T-helper 1 cell (primary cell): ENCODE results near the gene SLC35B1.

Experiments
- DNase-seq, 5 donors: peaks; one replicate each; pipeline ENCODE4 v3.0.0-alpha.2; 2012 to 2020

SLC35B1 gene

DNA sequence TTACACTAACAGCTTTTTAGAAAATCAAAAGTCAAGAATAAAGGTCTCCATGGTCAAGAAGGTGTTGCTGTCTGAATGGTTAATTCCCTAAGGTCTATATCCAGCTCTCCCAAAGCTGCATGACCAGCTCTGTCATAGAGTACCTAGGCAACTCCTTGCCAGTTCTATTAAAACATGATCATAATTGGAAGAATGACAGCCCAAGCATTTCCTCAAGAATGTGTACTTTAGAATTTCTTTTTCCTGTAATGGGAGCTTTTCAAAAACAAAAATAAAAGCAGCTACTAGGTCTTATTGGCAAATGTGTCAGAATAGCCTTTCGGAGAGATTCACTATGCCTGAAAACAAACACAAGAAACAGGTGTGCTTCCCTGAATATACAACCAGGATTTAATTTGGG lies 37.8 kb downstream of the SLC35B1 start:
- DNase-seq, result no peak

DNA sequence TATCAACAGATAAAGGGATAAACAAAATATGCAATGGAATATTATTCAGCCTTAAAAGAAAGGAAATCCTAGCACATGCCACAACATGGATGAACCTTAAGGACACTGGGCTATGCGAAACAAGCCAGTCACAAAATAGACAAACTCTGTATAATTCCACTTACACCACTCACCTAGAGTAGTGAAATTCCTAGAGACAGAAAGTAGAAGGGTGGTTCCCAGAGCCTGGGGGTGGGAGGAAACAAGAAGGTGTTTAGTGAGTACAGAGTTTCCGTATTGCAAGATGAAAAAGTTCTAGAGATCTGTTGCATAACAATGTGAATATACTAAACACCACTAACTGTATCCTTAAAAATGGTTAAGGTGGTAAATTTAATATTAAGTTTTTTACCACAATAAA lies 39.9 kb downstream of the SLC35B1 start:
- no peak for DNase-seq

DNA sequence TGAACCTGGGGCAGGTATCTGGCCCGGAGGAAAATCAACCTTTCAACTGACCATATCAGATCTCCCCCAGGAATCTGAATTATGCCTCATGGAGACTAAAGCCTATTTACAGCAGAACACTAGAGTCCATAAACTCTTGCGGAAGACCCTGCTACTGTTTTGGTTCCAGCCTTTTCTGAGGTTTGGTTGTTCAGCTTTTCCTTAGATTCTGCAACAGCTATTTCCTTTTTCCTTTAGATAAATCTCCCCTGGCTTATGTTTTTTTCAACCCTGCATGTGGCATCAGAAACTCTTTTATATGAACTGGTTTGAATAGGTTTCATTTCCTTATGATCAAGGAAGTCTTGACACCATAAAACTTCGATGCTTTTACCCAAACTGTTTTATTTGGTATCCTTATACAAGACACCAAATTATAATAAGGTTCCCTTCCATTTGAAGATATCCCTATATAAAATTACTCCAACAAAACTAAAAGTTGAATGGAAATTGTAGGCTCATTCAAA lies 43.0 kb downstream of the SLC35B1 start:
- no peak for DNase-seq

DNA sequence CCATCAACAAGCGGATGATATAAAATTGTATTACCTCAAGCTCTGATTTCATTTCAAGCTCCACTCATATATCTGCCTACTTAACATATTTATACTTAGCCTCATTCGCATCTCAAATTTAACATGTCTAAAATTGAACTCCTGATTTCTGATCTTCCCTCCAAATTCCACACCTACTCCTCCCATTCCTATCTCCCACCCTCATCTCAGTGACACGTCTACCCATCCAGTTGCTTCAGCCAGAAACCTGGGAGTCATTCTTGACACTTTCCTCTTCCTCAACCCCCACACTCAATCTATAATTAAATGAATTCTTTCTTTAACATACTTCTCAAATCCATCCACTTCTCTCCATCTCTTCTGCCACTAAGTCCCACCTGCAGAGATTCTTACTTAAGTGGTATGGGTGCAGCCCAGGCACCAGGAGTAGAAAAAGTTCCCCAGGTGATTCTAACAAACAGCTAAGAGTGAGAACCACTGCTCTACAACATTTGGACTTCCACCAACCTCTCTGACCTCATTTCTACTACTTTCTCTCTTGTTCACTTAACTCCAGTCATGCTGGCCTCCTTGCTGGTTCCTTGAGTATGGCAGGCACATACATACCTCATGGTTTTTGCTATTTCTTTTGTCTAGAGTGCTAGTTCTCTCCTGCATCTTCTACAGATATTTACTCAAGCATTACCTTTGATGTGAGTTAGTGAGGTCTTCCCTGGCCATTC lies 47.9 kb downstream of the SLC35B1 start:
- DNase-seq, result no peak

DNA sequence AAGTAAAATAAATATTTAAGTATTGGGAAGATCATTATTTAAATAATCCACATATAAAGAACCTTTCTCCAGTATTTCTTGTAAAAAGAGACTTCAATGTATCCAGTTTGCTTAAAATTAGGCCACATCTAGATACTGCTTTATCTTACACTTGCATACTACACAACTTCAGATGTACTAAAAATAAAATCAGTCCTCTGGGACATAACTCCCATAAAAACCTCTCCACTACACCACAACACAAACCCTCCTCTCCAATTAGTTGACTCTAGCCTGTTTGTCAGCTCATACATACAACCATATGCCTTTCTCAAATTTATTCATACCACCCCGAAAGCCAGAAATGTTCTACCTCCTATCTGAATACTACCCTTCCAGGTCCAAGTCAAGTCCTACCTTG lies 51.5 kb downstream of the SLC35B1 start:
- DNase-seq, result no peak
